WTC11 (cell line): ENCODE data around the gene FAM117B. TPM values are rescaled to one million over a fixed set of nuclear protein-coding genes. Genes with fewer than 3 reads are reported as not detected.

ENCODE experiments used
- ATAC-seq: fragments of 200-7000 bp; cut with Tn5 transposase; 2 replicates; pipeline ENCODE4 v1.10.0; 2021; ENCODE audit warnings: mild to moderate bottlenecking, moderate library complexity
- CTCF ChIA-PET: fragments of 300-600 bp; sonication (Branson Sonifier 250); formaldehyde crosslinking; loops from one replicate; lab custom pipeline; 2021; ENCODE audit warnings: antibody characterized with exemption; lab: Charles Lee
- POLR2A ChIA-PET: fragments of 350-600 bp; sonication (Branson Sonifier 250); formaldehyde crosslinking; loops from one replicate; lab custom pipeline; 2021; ENCODE audit warnings: antibody characterized with exemption; lab: Charles Lee
- DNase-seq: peaks from one replicate; pipeline ENCODE4 v3.0.0; 2021; ENCODE audit warnings: low spot score
- H3K27ac Mint-ChIP-seq: 2 replicates; pipeline ENCODE4 v1.8.0; 2021; ENCODE audit warnings: mixed read lengths
- H3K27me3 Mint-ChIP-seq: 2 replicates; pipeline ENCODE4 v1.8.0; 2021; ENCODE audit warnings: low read depth, mild to moderate bottlenecking, moderate library complexity, mixed read lengths
- H3K36me3 Mint-ChIP-seq: 2 replicates; pipeline ENCODE4 v1.8.0; 2021; ENCODE audit warnings: mixed read lengths
- H3K4me1 Mint-ChIP-seq: 2 replicates; pipeline ENCODE4 v1.8.0; 2022; ENCODE audit warnings: mixed read lengths
- H3K4me3 Mint-ChIP-seq: 2 replicates; pipeline ENCODE4 v1.8.0; 2021; ENCODE audit warnings: mild to moderate bottlenecking, moderate library complexity, mixed read lengths
- H3K9me3 Mint-ChIP-seq: 2 replicates; pipeline ENCODE4 v1.8.0; 2021; ENCODE audit warnings: mixed read lengths
- AFF4 ChIP-seq: sonication (generic); formaldehyde crosslinking; IDR thresholded peaks from 2 replicates; pipeline ENCODE4 v1.8.1; 2023; ENCODE audit warnings: mild to moderate bottlenecking, missing genetic modification reagents, borderline replicate concordance
- CREB1 ChIP-seq: sonication (generic); formaldehyde crosslinking; IDR thresholded peaks from 2 replicates; pipeline ENCODE4 v1.8.0; 2023; ENCODE audit warnings: mild to moderate bottlenecking, missing genetic modification reagents
- ELF4 ChIP-seq: sonication (generic); formaldehyde crosslinking; IDR thresholded peaks from 2 replicates; pipeline ENCODE4 v1.8.1; 2022; ENCODE audit warnings: low read depth, mild to moderate bottlenecking, moderate library complexity, missing genetic modification reagents
- EMX1 ChIP-seq: fragments of 250-450 bp; sonication (Bioruptor Pico); IDR thresholded peaks from 2 replicates; pipeline ENCODE4 v1.8.0; 2021; ENCODE audit warnings: mild to moderate bottlenecking
- FOXJ3 ChIP-seq: sonication (generic); formaldehyde crosslinking; IDR thresholded peaks from 2 replicates; pipeline ENCODE4 v1.9.0; 2021; ENCODE audit warnings: missing genetic modification reagents, mild to moderate bottlenecking, borderline replicate concordance
- GTF2I ChIP-seq: fragments of 250-450 bp; sonication (Bioruptor Pico); conservative IDR thresholded peaks from 2 replicates; pipeline ENCODE4 v1.4.0; 2021; ENCODE audit warnings: mild to moderate bottlenecking
- HMGA2 ChIP-seq: fragments of 250-450 bp; sonication (Bioruptor Pico); IDR thresholded peaks from 2 replicates; pipeline ENCODE4 v1.4.0; 2021; ENCODE audit warnings: mild to moderate bottlenecking, moderate library complexity
- IRF2 ChIP-seq: sonication (generic); formaldehyde crosslinking; IDR thresholded peaks from 2 replicates; pipeline ENCODE4 v1.8.0; 2022; ENCODE audit warnings: low read depth, missing genetic modification reagents, borderline replicate concordance
- JAZF1 ChIP-seq: fragments of 250-450 bp; sonication (Bioruptor Pico); IDR thresholded peaks from 2 replicates; pipeline ENCODE4 v1.9.0; 2021; ENCODE audit warnings: moderate library complexity, mild to moderate bottlenecking, inconsistent platforms
- NFATC4 ChIP-seq: fragments of 250-450 bp; sonication (Bioruptor Pico); IDR thresholded peaks from 2 replicates; pipeline ENCODE4 v1.9.0; 2021; ENCODE audit warnings: mild to moderate bottlenecking
- NR2C2 ChIP-seq: sonication (generic); formaldehyde crosslinking; IDR thresholded peaks from 2 replicates; pipeline ENCODE4 v1.8.0; 2022; ENCODE audit warnings: mild to moderate bottlenecking, missing genetic modification reagents
- RELA ChIP-seq: sonication (generic); formaldehyde crosslinking; IDR thresholded peaks from 2 replicates; pipeline ENCODE4 v1.8.1; 2022; ENCODE audit warnings: missing genetic modification reagents, mild to moderate bottlenecking, borderline replicate concordance
- ZNF232 ChIP-seq: sonication (generic); formaldehyde crosslinking; IDR thresholded peaks from 2 replicates; pipeline ENCODE4 v1.8.0; 2022; ENCODE audit warnings: mild to moderate bottlenecking, missing genetic modification reagents
- ZNF416 ChIP-seq: fragments of 250-450 bp; sonication (Bioruptor Pico); IDR thresholded peaks from 2 replicates; pipeline ENCODE4 v1.9.0; 2021; ENCODE audit warnings: mild to moderate bottlenecking, inconsistent platforms
- total RNA-seq: library from RNA; stranded (reverse); gene quantifications from 3 replicates; pipeline ENCODE4 v1.2.3, GENCODE V29; 2021
- TF ChIP-seq, protein P1 (sequence below): sonication (generic); formaldehyde crosslinking; IDR thresholded peaks from 2 replicates; pipeline ENCODE4 v1.8.1; 2022; ENCODE audit warnings: mild to moderate bottlenecking, moderate library complexity, missing genetic modification reagents
- TF ChIP-seq, protein P2 (sequence below): sonication (generic); formaldehyde crosslinking; IDR thresholded peaks from 2 replicates; pipeline ENCODE4 v1.8.1; 2022; ENCODE audit warnings: low read depth, mild to moderate bottlenecking, moderate library complexity, missing genetic modification reagents, borderline replicate concordance
- TF ChIP-seq, protein P3 (sequence below): fragments of 250-450 bp; sonication (Bioruptor Pico); IDR thresholded peaks from 2 replicates; pipeline ENCODE4 v1.9.0; 2021; ENCODE audit warnings: moderate library complexity, mild to moderate bottlenecking, inconsistent platforms, borderline replicate concordance
- TF ChIP-seq, protein P4 (sequence below): sonication (generic); formaldehyde crosslinking; conservative IDR thresholded peaks from 2 replicates; pipeline ENCODE4 v1.8.1; 2023; ENCODE audit warnings: mild to moderate bottlenecking, low read depth, missing genetic modification reagents, moderate library complexity
- TF ChIP-seq, protein P5 (sequence below): sonication (generic); formaldehyde crosslinking; IDR thresholded peaks from 2 replicates; pipeline ENCODE4 v1.8.0; 2023; ENCODE audit warnings: missing genetic modification reagents

FAM117B gene
- total RNA-seq, 1 experiment from 2014 or later: 18.1 TPM

- TF ChIP-seq AFF4 (CRISPR knock-in tag) (no peak), FOXJ3 (no peak)
- TF ChIP-seq, all 79 proteins: peak for 0
Measured at GRCh38 chr2:202642567-202642966, 7.8 kb downstream of the FAM117B start (continued).

DNA sequence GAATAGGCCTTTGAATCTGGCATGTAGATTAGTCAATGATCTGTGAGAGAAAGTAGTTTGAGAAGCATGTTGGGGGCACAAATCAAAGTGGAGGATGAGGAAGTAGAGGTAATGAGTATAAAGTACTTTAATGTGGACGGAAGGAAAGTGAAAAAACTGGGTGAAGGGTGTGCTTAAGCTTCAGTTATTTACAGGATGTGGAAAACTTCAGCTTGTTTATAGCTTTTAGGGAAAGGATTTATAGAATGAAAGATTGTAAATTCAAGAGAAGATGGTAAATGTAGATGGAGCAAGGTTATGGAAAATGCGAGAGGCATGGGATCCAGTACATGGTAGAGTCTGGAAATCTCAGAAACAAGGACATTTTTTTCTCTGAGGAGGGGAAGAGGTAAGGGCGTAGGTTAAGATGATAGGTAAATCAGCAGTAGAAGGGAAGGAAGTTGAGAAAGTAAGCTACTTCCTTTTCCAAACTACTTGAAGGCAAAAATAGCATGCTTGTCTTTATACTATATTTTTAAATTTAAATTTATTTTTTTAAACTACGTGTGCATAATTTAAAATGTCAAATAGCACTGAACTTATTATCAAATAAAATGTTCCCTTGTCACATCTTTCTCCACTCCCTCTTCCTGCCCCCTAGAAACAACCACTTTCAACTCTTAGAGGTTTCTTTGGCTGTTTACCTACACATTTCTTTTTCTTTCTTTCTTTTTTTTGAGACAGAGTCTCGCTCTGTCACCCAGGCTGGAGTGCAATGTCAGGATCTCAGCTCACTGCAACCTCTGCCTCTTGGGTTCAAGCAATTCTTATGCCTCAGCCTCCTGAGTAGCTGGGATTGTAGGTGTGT, 8.5 kb downstream of the FAM117B start:
- no peak for DNase-seq
- H3K27me3 Mint-ChIP-seq: no peaks in the 10 kb centered on the region
- H3K36me3 Mint-ChIP-seq: no peaks in the 10 kb centered on the region
- TF ChIP-seq, protein P1, sequence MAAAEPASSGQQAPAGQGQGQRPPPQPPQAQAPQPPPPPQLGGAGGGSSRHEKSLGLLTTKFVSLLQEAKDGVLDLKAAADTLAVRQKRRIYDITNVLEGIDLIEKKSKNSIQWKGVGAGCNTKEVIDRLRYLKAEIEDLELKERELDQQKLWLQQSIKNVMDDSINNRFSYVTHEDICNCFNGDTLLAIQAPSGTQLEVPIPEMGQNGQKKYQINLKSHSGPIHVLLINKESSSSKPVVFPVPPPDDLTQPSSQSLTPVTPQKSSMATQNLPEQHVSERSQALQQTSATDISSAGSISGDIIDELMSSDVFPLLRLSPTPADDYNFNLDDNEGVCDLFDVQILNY (CRISPR knock-in tag): no peak
- TF ChIP-seq, protein P2, sequence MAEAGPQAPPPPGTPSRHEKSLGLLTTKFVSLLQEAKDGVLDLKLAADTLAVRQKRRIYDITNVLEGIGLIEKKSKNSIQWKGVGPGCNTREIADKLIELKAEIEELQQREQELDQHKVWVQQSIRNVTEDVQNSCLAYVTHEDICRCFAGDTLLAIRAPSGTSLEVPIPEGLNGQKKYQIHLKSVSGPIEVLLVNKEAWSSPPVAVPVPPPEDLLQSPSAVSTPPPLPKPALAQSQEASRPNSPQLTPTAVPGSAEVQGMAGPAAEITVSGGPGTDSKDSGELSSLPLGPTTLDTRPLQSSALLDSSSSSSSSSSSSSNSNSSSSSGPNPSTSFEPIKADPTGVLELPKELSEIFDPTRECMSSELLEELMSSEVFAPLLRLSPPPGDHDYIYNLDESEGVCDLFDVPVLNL (CRISPR knock-in tag): no peak
- TF ChIP-seq ZNF416 (CRISPR knock-in tag): no peak
- no peak for TF ChIP-seq RELA (CRISPR knock-in tag)
- TF ChIP-seq JAZF1: no peak
- TF ChIP-seq HMGA2 (CRISPR knock-in tag): no peak
- no peak for TF ChIP-seq ZNF232 (CRISPR knock-in tag)
- no peak for TF ChIP-seq CREB1 (CRISPR knock-in tag)
- TF ChIP-seq, protein P3, sequence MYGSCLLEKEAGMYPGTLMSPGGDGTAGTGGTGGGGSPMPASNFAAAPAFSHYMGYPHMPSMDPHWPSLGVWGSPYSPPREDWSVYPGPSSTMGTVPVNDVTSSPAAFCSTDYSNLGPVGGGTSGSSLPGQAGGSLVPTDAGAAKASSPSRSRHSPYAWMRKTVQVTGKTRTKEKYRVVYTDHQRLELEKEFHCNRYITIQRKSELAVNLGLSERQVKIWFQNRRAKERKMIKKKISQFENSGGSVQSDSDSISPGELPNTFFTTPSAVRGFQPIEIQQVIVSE (CRISPR knock-in tag): no peak
- TF ChIP-seq IRF2 (CRISPR knock-in tag): no peak
- no peak for TF ChIP-seq NFATC4 (CRISPR knock-in tag)
- TF ChIP-seq, protein P4, sequence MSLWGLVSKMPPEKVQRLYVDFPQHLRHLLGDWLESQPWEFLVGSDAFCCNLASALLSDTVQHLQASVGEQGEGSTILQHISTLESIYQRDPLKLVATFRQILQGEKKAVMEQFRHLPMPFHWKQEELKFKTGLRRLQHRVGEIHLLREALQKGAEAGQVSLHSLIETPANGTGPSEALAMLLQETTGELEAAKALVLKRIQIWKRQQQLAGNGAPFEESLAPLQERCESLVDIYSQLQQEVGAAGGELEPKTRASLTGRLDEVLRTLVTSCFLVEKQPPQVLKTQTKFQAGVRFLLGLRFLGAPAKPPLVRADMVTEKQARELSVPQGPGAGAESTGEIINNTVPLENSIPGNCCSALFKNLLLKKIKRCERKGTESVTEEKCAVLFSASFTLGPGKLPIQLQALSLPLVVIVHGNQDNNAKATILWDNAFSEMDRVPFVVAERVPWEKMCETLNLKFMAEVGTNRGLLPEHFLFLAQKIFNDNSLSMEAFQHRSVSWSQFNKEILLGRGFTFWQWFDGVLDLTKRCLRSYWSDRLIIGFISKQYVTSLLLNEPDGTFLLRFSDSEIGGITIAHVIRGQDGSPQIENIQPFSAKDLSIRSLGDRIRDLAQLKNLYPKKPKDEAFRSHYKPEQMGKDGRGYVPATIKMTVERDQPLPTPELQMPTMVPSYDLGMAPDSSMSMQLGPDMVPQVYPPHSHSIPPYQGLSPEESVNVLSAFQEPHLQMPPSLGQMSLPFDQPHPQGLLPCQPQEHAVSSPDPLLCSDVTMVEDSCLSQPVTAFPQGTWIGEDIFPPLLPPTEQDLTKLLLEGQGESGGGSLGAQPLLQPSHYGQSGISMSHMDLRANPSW (CRISPR knock-in tag): no peak
- TF ChIP-seq GTF2I (CRISPR knock-in tag): no peak
- no peak for TF ChIP-seq ELF4 (CRISPR knock-in tag)
- TF ChIP-seq AFF4 (CRISPR knock-in tag): no peak
- TF ChIP-seq, protein P5, sequence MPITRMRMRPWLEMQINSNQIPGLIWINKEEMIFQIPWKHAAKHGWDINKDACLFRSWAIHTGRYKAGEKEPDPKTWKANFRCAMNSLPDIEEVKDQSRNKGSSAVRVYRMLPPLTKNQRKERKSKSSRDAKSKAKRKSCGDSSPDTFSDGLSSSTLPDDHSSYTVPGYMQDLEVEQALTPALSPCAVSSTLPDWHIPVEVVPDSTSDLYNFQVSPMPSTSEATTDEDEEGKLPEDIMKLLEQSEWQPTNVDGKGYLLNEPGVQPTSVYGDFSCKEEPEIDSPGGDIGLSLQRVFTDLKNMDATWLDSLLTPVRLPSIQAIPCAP (CRISPR knock-in tag): no peak
- no peak for TF ChIP-seq EMX1 (CRISPR knock-in tag)
- TF ChIP-seq NR2C2 (CRISPR knock-in tag): no peak
- ChIA-PET CTCF (no interaction called here), POLR2A (interaction anchor here (1.0 kb wide), 1 partner anchor 18 kb away, joined by 6 read pairs; no protein-coding TSS in a partner anchor)
- no peaks in the 10 kb centered on the region for H3K9me3 Mint-ChIP-seq
- H3K4me1 Mint-ChIP-seq: peaks cover 16% of the 10 kb centered on the region
- ATAC-seq: no peak
- no peak overlapping the region for H3K4me3 Mint-ChIP-seq
- H3K27ac Mint-ChIP-seq: no peak overlapping the region
